Upper lobe of right lung (tissue), 1 donor: Measurements from ENCODE around the gene MAN1C1. TPM values are rescaled to one million over a fixed set of nuclear protein-coding genes. Genes with fewer than 3 reads are reported as not detected.
A peak's percentile ranks its signal among the peaks of the same experiment; 100 is the strongest.

ENCODE experiments used
- ATAC-seq: fragments of 200-7000 bp; cut with Tn5 transposase; one replicate; pipeline ENCODE4 v1.9.1; 2020; ENCODE audit warnings: mild to moderate bottlenecking, moderate library complexity
- DNase-seq: peaks from one replicate; pipeline ENCODE4 v3.0.0-alpha.2; 2020
- H3K27ac ChIP-seq: fragments of 200-600 bp; one replicate; pipeline ENCODE4 v1.8.0; 2022
- H3K27me3 ChIP-seq: fragments of 200-600 bp; one replicate; pipeline ENCODE4 v1.8.0; 2022; ENCODE audit warnings: mild to moderate bottlenecking
- H3K36me3 ChIP-seq: fragments of 200-600 bp; one replicate; pipeline ENCODE4 v1.8.0; 2022
- H3K4me1 ChIP-seq: fragments of 200-600 bp; one replicate; pipeline ENCODE4 v1.8.0; 2022
- H3K4me3 ChIP-seq: fragments of 200-600 bp; one replicate; pipeline ENCODE4 v1.8.0; 2022; ENCODE audit warnings: mild to moderate bottlenecking
- H3K9me3 ChIP-seq: fragments of 200-600 bp; one replicate; pipeline ENCODE4 v1.8.0; 2022
- CTCF ChIP-seq: fragments of 200-600 bp; IDR thresholded peaks from one replicate; pipeline ENCODE4 v1.8.0; 2022; ENCODE audit warnings: antibody characterized with exemption
- intact Hi-C: fragments of 100-400 bp; cut with DNase I; formaldehyde crosslinking; loops from one replicate; pipeline ENCODE4 v1.11.0; 2022
- total RNA-seq: library from RNA; stranded (reverse); fragmentation: NEBNext Ultra II Directional; extraction: Animal tissue kit (Norgen Biotek cat#: 25700); gene quantifications from one replicate; pipeline ENCODE4 v1.2.1, GENCODE V29; 2021
- donor health status: DM: no; HTN: yes; CAD: no; lungs with severe emphysema.

Gene MAN1C1
- total RNA-seq, 1 donor from 2014 or later: 19.7 TPM

- TF ChIP-seq CTCF: no peak
- DNase-seq (peak; percentile 26), ATAC-seq (no peak)
- Histone ChIP-seq H3K36me3 (peaks cover 27% of the 10 kb centered on the region), H3K4me1 (peaks cover 30% of the 10 kb centered on the region), H3K27me3 (no peaks in the 10 kb centered on the region), H3K9me3 (no peaks in the 10 kb centered on the region), H3K4me3 (peak overlapping the region; percentile 89), H3K27ac (peak overlapping the region; percentile 89)
- intact Hi-C loops: no loop called here
Measured at GRCh38 chr1:25818569-25818968, 202.0 kb downstream of the MAN1C1 start.

- intact Hi-C loops: no loop called here
- DNase-seq (peak; percentile 96), ATAC-seq (peak; percentile 94)
- no peaks in the 10 kb centered on the region for H3K9me3 ChIP-seq
- H3K4me1 ChIP-seq: peaks cover 30% of the 10 kb centered on the region
- H3K27me3 ChIP-seq: no peaks in the 10 kb centered on the region
- H3K4me3 ChIP-seq: peak within 1 kb of the TSS; percentile 89
- no peak for TF ChIP-seq CTCF
- H3K27ac ChIP-seq: peak within 1 kb of the TSS; percentile 89
- H3K36me3 ChIP-seq: peaks cover 17% of the 10 kb centered on the region
Measured at GRCh38 chr1:25819491-25820246, 203.1 kb downstream of the MAN1C1 start, which contains the start of gene MTFR1L. Gene MTFR1L, plus strand, starts transcription at chr1:25819954. Its CDS starts 3,151 bp downstream, at chr1:25823105.

- Histone ChIP-seq H3K36me3 (peaks cover 13% of the 10 kb centered on the region), H3K27ac (peak overlapping the region; percentile 89), H3K9me3 (no peaks in the 10 kb centered on the region), H3K4me3 (peak overlapping the region; percentile 89), H3K27me3 (no peaks in the 10 kb centered on the region), H3K4me1 (peaks cover 30% of the 10 kb centered on the region)
- intact Hi-C loops: no loop called here
- no peak for TF ChIP-seq CTCF
- ATAC-seq (peak; percentile 69), DNase-seq (peak; percentile 80)
Measured at GRCh38 chr1:25820247-25821111, 203.9 kb downstream of the MAN1C1 start.

GRCh38 chr1:25821112-25821476, 204.5 kb downstream of the MAN1C1 start:
- H3K27me3 ChIP-seq: no peaks in the 10 kb centered on the region
- H3K9me3 ChIP-seq: no peaks in the 10 kb centered on the region
- H3K36me3 ChIP-seq: peaks cover 12% of the 10 kb centered on the region
- ATAC-seq (no peak), DNase-seq (peak; percentile 46)
- H3K4me1 ChIP-seq: peaks cover 30% of the 10 kb centered on the region
- H3K4me3 ChIP-seq: peak overlapping the region; percentile 89
- intact Hi-C loops: no loop called here
- no peak for TF ChIP-seq CTCF
- peak overlapping the region; percentile 89 for H3K27ac ChIP-seq

- Histone ChIP-seq H3K4me1 (peaks cover 30% of the 10 kb centered on the region), H3K9me3 (no peaks in the 10 kb centered on the region), H3K27me3 (no peaks in the 10 kb centered on the region), H3K4me3 (peak overlapping the region; percentile 89), H3K27ac (no peak overlapping the region), H3K36me3 (peaks cover 12% of the 10 kb centered on the region)
- no peak for TF ChIP-seq CTCF
- intact Hi-C loops: no loop called here
- ATAC-seq (no peak), DNase-seq (peak; percentile 58)
Measured at GRCh38 chr1:25821630-25822091, 205.1 kb downstream of the MAN1C1 start.
